Measurements from ENCODE around the gene RBM41. TPM values are rescaled to one million over a fixed set of nuclear protein-coding genes. Genes with fewer than 3 reads are reported as not detected.

The RBM41 gene
- total and polyA plus RNA-seq, 2 donors (not counting 3 experiments of a cell fraction or from before 2014, with no cell fraction given) = 1.5 to 16.0 TPM

GRCh38 chrX:107153005-107153404 is 34.4 kb upstream of the RBM41 start:
- Histone ChIP-seq H2AFZ (ENCODE audit: low read depth, low read length) (no peak overlapping the region), H3K4me2 (ENCODE audit: insufficient read depth, low read length) (no peak overlapping the region), H4K20me1 (replicated peaks; ENCODE audit: control insufficient read depth, extremely low read depth, insufficient read depth, low read length) (no peaks in the 10 kb centered on the region), H3K9me1 (replicated peaks; ENCODE audit: control insufficient read depth, extremely low read depth, insufficient read depth, low read length) (no peaks in the 10 kb centered on the region), H3K4me1 (ENCODE audit: control insufficient read depth, extremely low read depth, insufficient read depth, low read length) (no peaks in the 10 kb centered on the region), H3K9me3 (replicated peaks; ENCODE audit: control insufficient read depth, insufficient read depth, low read length) (no peaks in the 10 kb centered on the region), H3K27me3 (ENCODE audit: control insufficient read depth in 2 of 2, insufficient read depth in 2 of 2, low read length in 2 of 2) (no peaks in the 10 kb centered on the region), H3K79me2 (ENCODE audit: control insufficient read depth, insufficient read depth, low read length) (no peaks in the 10 kb centered on the region), H3K27ac (ENCODE audit: insufficient read depth, low read depth, low read length) (no peak overlapping the region), H3K4me3 (replicated peaks in 1 of 3; ENCODE audit: insufficient read depth in 1 of 3, low read depth in 1 of 3, low read length in 3 of 3) (no peak overlapping the region), H3K9ac (replicated peaks; ENCODE audit: extremely low read depth, insufficient read depth, low read length) (no peak overlapping the region), H3K36me3 (ENCODE audit: control insufficient read depth in 2 of 2, extremely low read depth in 1 of 2, insufficient read depth in 2 of 2, low read length in 2 of 2) (no peaks in the 10 kb centered on the region)
- no TSS peak for BruUV-seq (replicated peaks)
- DNase-seq (ENCODE audit: low read depth, low spot score) (no peak), FAIRE-seq (no peak)
- no peak for TF ChIP-seq POLR2AphosphoS5 (IDR thresholded peaks at IDR 0.05; ENCODE audit: insufficient read depth, low read depth, low read length)
- no peak for TF ChIP-seq FOS (IDR thresholded peaks at IDR 0.05; ENCODE audit: borderline replicate concordance, insufficient read depth, low read length)
- no peak for TF ChIP-seq EZH2 (IDR thresholded peaks at IDR 0.05; ENCODE audit: borderline replicate concordance, low read depth, low read length, severe bottlenecking)
- TF ChIP-seq, protein P1, sequence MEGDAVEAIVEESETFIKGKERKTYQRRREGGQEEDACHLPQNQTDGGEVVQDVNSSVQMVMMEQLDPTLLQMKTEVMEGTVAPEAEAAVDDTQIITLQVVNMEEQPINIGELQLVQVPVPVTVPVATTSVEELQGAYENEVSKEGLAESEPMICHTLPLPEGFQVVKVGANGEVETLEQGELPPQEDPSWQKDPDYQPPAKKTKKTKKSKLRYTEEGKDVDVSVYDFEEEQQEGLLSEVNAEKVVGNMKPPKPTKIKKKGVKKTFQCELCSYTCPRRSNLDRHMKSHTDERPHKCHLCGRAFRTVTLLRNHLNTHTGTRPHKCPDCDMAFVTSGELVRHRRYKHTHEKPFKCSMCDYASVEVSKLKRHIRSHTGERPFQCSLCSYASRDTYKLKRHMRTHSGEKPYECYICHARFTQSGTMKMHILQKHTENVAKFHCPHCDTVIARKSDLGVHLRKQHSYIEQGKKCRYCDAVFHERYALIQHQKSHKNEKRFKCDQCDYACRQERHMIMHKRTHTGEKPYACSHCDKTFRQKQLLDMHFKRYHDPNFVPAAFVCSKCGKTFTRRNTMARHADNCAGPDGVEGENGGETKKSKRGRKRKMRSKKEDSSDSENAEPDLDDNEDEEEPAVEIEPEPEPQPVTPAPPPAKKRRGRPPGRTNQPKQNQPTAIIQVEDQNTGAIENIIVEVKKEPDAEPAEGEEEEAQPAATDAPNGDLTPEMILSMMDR (IDR thresholded peaks at IDR 0.05; ENCODE audit: extremely low read depth in 1 of 2, insufficient read depth in 1 of 2, low read depth in 1 of 2, low read length in 2 of 2) = no peak
- TF ChIP-seq GATA2 (IDR thresholded peaks at IDR 0.05; ENCODE audit: insufficient read depth, insufficient read length, low read depth, low read length) = no peak
- TF ChIP-seq POLR2A (IDR thresholded peaks at IDR 0.05; ENCODE audit: low read depth, low read length) = no peak
- TF ChIP-seq, protein P2, sequence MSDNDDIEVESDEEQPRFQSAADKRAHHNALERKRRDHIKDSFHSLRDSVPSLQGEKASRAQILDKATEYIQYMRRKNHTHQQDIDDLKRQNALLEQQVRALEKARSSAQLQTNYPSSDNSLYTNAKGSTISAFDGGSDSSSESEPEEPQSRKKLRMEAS (IDR thresholded peaks at IDR 0.05; ENCODE audit: insufficient read depth, insufficient read length) = no peak
- no peak for TF ChIP-seq JUN (IDR thresholded peaks at IDR 0.05; ENCODE audit: borderline replicate concordance, insufficient read depth, insufficient read length, low read depth)
- TF ChIP-seq MYC (IDR thresholded peaks at IDR 0.05; ENCODE audit: low read depth, low read length) = no peak
- intact Hi-C loops (cut with micrococcal nuclease) (no loop called here), dilution Hi-C loops (cut with MboI; ENCODE audit: extremely low pct_ligation_motif_present, low sequenced_read_pairs) (no loop called here)
- ChIA-PET POLR2A (no interaction called here), CTCF (no interaction called here)
